ENCODE results near the gene EML1.

Gene EML1

GRCh38 chr14:99793213-99794150 lies at the start of gene EML1:
Gene EML1 (plus strand): TSS chr14:99793413. CDS start chr14:99793477, 64 bp downstream.
- H3K4me3 ChIP-seq (ENCODE audit: control insufficient read depth, low read depth, low read length): peak within 1 kb of the TSS; percentile 53
- TF ChIP-seq CTCF (IDR thresholded peaks at IDR 0.05; ENCODE audit: control insufficient read depth, insufficient read depth, low read depth, low read length, missing control alignments): no peak
- no peak for DNase-seq (ENCODE audit: low read depth)

GRCh38 chr14:99744199-99744872 lies 48.9 kb upstream of the EML1 start:
- no peak overlapping the region for H3K4me3 ChIP-seq (ENCODE audit: control insufficient read depth, low read depth, low read length)
- peak; percentile 31 for DNase-seq (ENCODE audit: low read depth)
- TF ChIP-seq CTCF (IDR thresholded peaks at IDR 0.05; ENCODE audit: control insufficient read depth, insufficient read depth, low read depth, low read length, missing control alignments): peak; percentile 21

GRCh38 chr14:99744873-99745224 lies 48.4 kb upstream of the EML1 start:
- no peak overlapping the region for H3K4me3 ChIP-seq (ENCODE audit: control insufficient read depth, low read depth, low read length)
- DNase-seq (ENCODE audit: low read depth): no peak
- no peak for TF ChIP-seq CTCF (IDR thresholded peaks at IDR 0.05; ENCODE audit: control insufficient read depth, insufficient read depth, low read depth, low read length, missing control alignments)

GRCh38 chr14:99745307-99745951 lies 47.8 kb upstream of the EML1 start:
- TF ChIP-seq CTCF (IDR thresholded peaks at IDR 0.05; ENCODE audit: control insufficient read depth, insufficient read depth, low read depth, low read length, missing control alignments): no peak
- no peak overlapping the region for H3K4me3 ChIP-seq (ENCODE audit: control insufficient read depth, low read depth, low read length)
- DNase-seq (ENCODE audit: low read depth): peak; percentile 78

GRCh38 chr14:99747167-99747566 lies 46.0 kb upstream of the EML1 start:
- H3K4me3 ChIP-seq (ENCODE audit: control insufficient read depth, low read depth, low read length): no peak overlapping the region
- DNase-seq (ENCODE audit: low read depth): no peak
- TF ChIP-seq CTCF (IDR thresholded peaks at IDR 0.05; ENCODE audit: control insufficient read depth, insufficient read depth, low read depth, low read length, missing control alignments): no peak

- no peak overlapping the region for H3K4me3 ChIP-seq (ENCODE audit: control insufficient read depth, low read depth, low read length)
- no peak for DNase-seq (ENCODE audit: low read depth)
- TF ChIP-seq CTCF (IDR thresholded peaks at IDR 0.05; ENCODE audit: control insufficient read depth, insufficient read depth, low read depth, low read length, missing control alignments): no peak
Observed at GRCh38 chr14:99747582-99748330, 45.5 kb upstream of the EML1 start.

All from AG09309 (cell line).